Measurements from ENCODE around the gene MLN. TPM values are rescaled to one million over a fixed set of nuclear protein-coding genes. Genes with fewer than 3 reads are reported as not detected.

The MLN gene
- total and polyA plus RNA-seq, 2 donors (not counting 3 experiments of a cell fraction or from before 2014, with no cell fraction given) = not detected

- ChIA-PET POLR2A (interaction anchor here (1.5 to 5.4 kb wide), 2 partner anchors 9 to 16 kb away, joined by 8 to 22 read pairs; no protein-coding TSS in a partner anchor), CTCF (interaction anchor here (1.0 to 8.8 kb wide), 8 partner anchors 9 to 268 kb away, joined by 3 to 155 read pairs (median 4); no protein-coding TSS in a partner anchor)
- intact Hi-C loops (cut with micrococcal nuclease) (no loop called here), dilution Hi-C loops (cut with MboI; ENCODE audit: extremely low pct_ligation_motif_present, low sequenced_read_pairs) (no loop called here)
- Histone ChIP-seq H3K79me2 (ENCODE audit: control insufficient read depth, insufficient read depth, low read length) (peaks cover 41% of the 10 kb centered on the region), H4K20me1 (replicated peaks; ENCODE audit: control insufficient read depth, extremely low read depth, insufficient read depth, low read length) (no peaks in the 10 kb centered on the region), H2AFZ (ENCODE audit: low read depth, low read length) (no peak overlapping the region), H3K36me3 (ENCODE audit: control insufficient read depth in 2 of 2, extremely low read depth in 1 of 2, insufficient read depth in 2 of 2, low read length in 2 of 2) (peaks cover 8 to 20% of the 10 kb centered on the region in 2 experiments), H3K4me1 (ENCODE audit: control insufficient read depth, extremely low read depth, insufficient read depth, low read length) (peaks cover 48% of the 10 kb centered on the region), H3K9me3 (replicated peaks; ENCODE audit: control insufficient read depth, insufficient read depth, low read length) (no peaks in the 10 kb centered on the region), H3K4me3 (replicated peaks in 1 of 3; ENCODE audit: insufficient read depth in 1 of 3, low read depth in 1 of 3, low read length in 3 of 3) (peak overlapping the region; percentile 48 to 83 (median 76)), H3K9ac (replicated peaks; ENCODE audit: extremely low read depth, insufficient read depth, low read length) (peak overlapping the region; percentile 96), H3K9me1 (replicated peaks; ENCODE audit: control insufficient read depth, extremely low read depth, insufficient read depth, low read length) (no peaks in the 10 kb centered on the region), H3K27ac (ENCODE audit: insufficient read depth, low read depth, low read length) (peak overlapping the region; percentile 94), H3K4me2 (ENCODE audit: insufficient read depth, low read length) (peak overlapping the region; percentile 80), H3K27me3 (ENCODE audit: control insufficient read depth in 2 of 2, insufficient read depth in 2 of 2, low read length in 2 of 2) (no peaks in the 10 kb centered on the region)
- DNase-seq (ENCODE audit: low read depth, low spot score) (peak; percentile 64), FAIRE-seq (peak; percentile 93)
- TSS peak; percentile 47 for BruUV-seq (replicated peaks)
- TF ChIP-seq JUN (IDR thresholded peaks at IDR 0.05; ENCODE audit: borderline replicate concordance, insufficient read depth, insufficient read length, low read depth) (no peak), POLR2A (IDR thresholded peaks at IDR 0.05; ENCODE audit: low read depth, low read length) (no peak), EZH2 (IDR thresholded peaks at IDR 0.05; ENCODE audit: borderline replicate concordance, low read depth, low read length, severe bottlenecking) (no peak)
Observed at GRCh38 chr6:33787346-33787953, 16.4 kb downstream of the MLN start.

- peak overlapping the region; percentile 96 for H3K9ac ChIP-seq (replicated peaks; ENCODE audit: extremely low read depth, insufficient read depth, low read length)
- intact Hi-C loops (cut with micrococcal nuclease) (no loop called here), dilution Hi-C loops (cut with MboI; ENCODE audit: extremely low pct_ligation_motif_present, low sequenced_read_pairs) (no loop called here)
- H3K4me1 ChIP-seq (ENCODE audit: control insufficient read depth, extremely low read depth, insufficient read depth, low read length) = peaks cover 55% of the 10 kb centered on the region
- no peaks in the 10 kb centered on the region for H3K9me1 ChIP-seq (replicated peaks; ENCODE audit: control insufficient read depth, extremely low read depth, insufficient read depth, low read length)
- DNase-seq (ENCODE audit: low read depth, low spot score) = peak; percentile 8
- H3K9me3 ChIP-seq (replicated peaks; ENCODE audit: control insufficient read depth, insufficient read depth, low read length) = no peaks in the 10 kb centered on the region
- no peak overlapping the region for H2AFZ ChIP-seq (ENCODE audit: low read depth, low read length)
- no TSS peak for BruUV-seq (replicated peaks)
- H4K20me1 ChIP-seq (replicated peaks; ENCODE audit: control insufficient read depth, extremely low read depth, insufficient read depth, low read length) = no peaks in the 10 kb centered on the region
- peak overlapping the region; percentile 80 for H3K4me2 ChIP-seq (ENCODE audit: insufficient read depth, low read length)
- CTCF ChIA-PET = interaction anchor here (1.0 to 8.8 kb wide), 6 partner anchors 16 to 268 kb away, joined by 3 to 155 read pairs (median 4); no protein-coding TSS in a partner anchor
- TF ChIP-seq POLR2A (IDR thresholded peaks at IDR 0.05; ENCODE audit: low read depth, low read length) (no peak), FOS (IDR thresholded peaks at IDR 0.05; ENCODE audit: borderline replicate concordance, insufficient read depth, low read length) (no peak), JUN (IDR thresholded peaks at IDR 0.05; ENCODE audit: borderline replicate concordance, insufficient read depth, insufficient read length, low read depth) (no peak), GATA2 (IDR thresholded peaks at IDR 0.05; ENCODE audit: insufficient read depth, insufficient read length, low read depth, low read length) (no peak), POLR2AphosphoS5 (IDR thresholded peaks at IDR 0.05; ENCODE audit: insufficient read depth, low read depth, low read length) (no peak)
- H3K36me3 ChIP-seq (ENCODE audit: control insufficient read depth in 2 of 2, extremely low read depth in 1 of 2, insufficient read depth in 2 of 2, low read length in 2 of 2) = peaks cover 8 to 22% of the 10 kb centered on the region in 2 experiments
- H3K4me3 ChIP-seq (replicated peaks in 1 of 3; ENCODE audit: insufficient read depth in 1 of 3, low read depth in 1 of 3, low read length in 3 of 3) = peak overlapping the region in 1 of 3 experiments; percentile 76
- H3K27ac ChIP-seq (ENCODE audit: insufficient read depth, low read depth, low read length) = peak overlapping the region; percentile 94
- H3K79me2 ChIP-seq (ENCODE audit: control insufficient read depth, insufficient read depth, low read length) = peaks cover 41% of the 10 kb centered on the region
- no peak for FAIRE-seq
- H3K27me3 ChIP-seq (ENCODE audit: control insufficient read depth in 2 of 2, insufficient read depth in 2 of 2, low read length in 2 of 2) = no peaks in the 10 kb centered on the region
- POLR2A ChIA-PET = interaction anchor here (1.5 to 5.4 kb wide), 2 partner anchors 8 to 15 kb away, joined by 8 to 22 read pairs; no protein-coding TSS in a partner anchor
Observed at GRCh38 chr6:33786736-33787135, 17.1 kb downstream of the MLN start.
